GM18526 (cell line): ENCODE results near the gene RASA2.

Experiments
- POLR2A ChIP-seq: IDR thresholded peaks from 3 replicates; pipeline ENCODE4 v1.6.1; 2011; ENCODE audit not compliant: insufficient read length; ENCODE audit errors: extremely low read depth

Gene RASA2

GRCh38 chr3:141486746-141487520 is at the start of gene RASA2:
Gene RASA2, plus strand, starts transcription at chr3:141487027. Its CDS starts 57 bp downstream, at chr3:141487084.
- peak; percentile 89 for TF ChIP-seq POLR2A

- no peak for TF ChIP-seq POLR2A
These were observed 47.2 kb upstream of the RASA2 start for GRCh38 chr3:141439589-141439988.

GRCh38 chr3:141440942-141441341 is 45.9 kb upstream of the RASA2 start:
- TF ChIP-seq POLR2A, result no peak

- no peak for TF ChIP-seq POLR2A
These were observed 45.2 kb upstream of the RASA2 start for GRCh38 chr3:141441381-141442364.

GRCh38 chr3:141442446-141442845 is 44.4 kb upstream of the RASA2 start:
- no peak for TF ChIP-seq POLR2A

GRCh38 chr3:141442914-141443313 is 43.9 kb upstream of the RASA2 start:
- TF ChIP-seq POLR2A, result no peak

- no peak for TF ChIP-seq POLR2A
These were observed 42.1 kb upstream of the RASA2 start for GRCh38 chr3:141444586-141445285.

GRCh38 chr3:141445990-141446389 is 40.8 kb upstream of the RASA2 start:
- no peak for TF ChIP-seq POLR2A

GRCh38 chr3:141446737-141447136 is 40.1 kb upstream of the RASA2 start:
- no peak for TF ChIP-seq POLR2A

GRCh38 chr3:141447383-141447782 is 39.4 kb upstream of the RASA2 start:
- no peak for TF ChIP-seq POLR2A

GRCh38 chr3:141448606-141449220 is 38.1 kb upstream of the RASA2 start:
- no peak for TF ChIP-seq POLR2A

- TF ChIP-seq POLR2A, result no peak
These were observed 37.4 kb upstream of the RASA2 start for GRCh38 chr3:141449424-141449823.

GRCh38 chr3:141450727-141451375 is 36.0 kb upstream of the RASA2 start:
- TF ChIP-seq POLR2A, result no peak

- TF ChIP-seq POLR2A, result no peak
These were observed 34.8 kb upstream of the RASA2 start for GRCh38 chr3:141452045-141452444.
